HCT116 (cell line): Measurements from ENCODE around the gene BECN2.
"Not testable (repeated sequence)": the region's sequence is repeated elsewhere in the genome, so short reads cannot be mapped to it uniquely, and the experiment has no call there.

Experiments used
- CBX3 ChIP-seq: IDR thresholded peaks from 2 replicates; pipeline ENCODE4 v1.6.1; 2012; ENCODE audit warnings: low read depth
- CTCF ChIP-seq, 3 experiments: fragments of 200-600 bp in 1 of 3; sonication (generic) in 1 of 3; IDR thresholded peaks in 2 of 3; conservative IDR thresholded peaks in 1 of 3; 2 replicates each; pipeline ENCODE4 v1.5.1; 2012 to 2017; ENCODE audit warnings: low read depth in 2 of 3, low read length in 2 of 3, antibody characterized with exemption in 1 of 3, borderline replicate concordance in 1 of 3, control low read depth in 1 of 3, mild to moderate bottlenecking in 1 of 3, mixed read lengths in 1 of 3, mixed run types in 1 of 3, moderate library complexity in 1 of 3; ENCODE audit not compliant: insufficient read depth in 1 of 3
- EGR1 ChIP-seq: IDR thresholded peaks from 2 replicates; pipeline ENCODE4 v1.6.1; 2012; ENCODE audit warnings: low read depth
- EZH2phosphoT487 ChIP-seq: fragments of 200-600 bp; IDR thresholded peaks from 2 replicates; pipeline ENCODE4 v1.6.1; 2018; ENCODE audit warnings: antibody characterized with exemption, borderline replicate concordance
- POLR2A ChIP-seq: IDR thresholded peaks from 2 replicates; pipeline ENCODE4 v1.7.0; 2011; ENCODE audit warnings: borderline replicate concordance; ENCODE audit not compliant: insufficient read depth, insufficient read length; ENCODE audit errors: extremely low read depth
- POLR2AphosphoS5 ChIP-seq: IDR thresholded peaks from 2 replicates; pipeline ENCODE4 v1.6.1; 2011; ENCODE audit warnings: mild to moderate bottlenecking, low read depth, low read length, moderate library complexity
- REST ChIP-seq: IDR thresholded peaks from 2 replicates; pipeline ENCODE4 v1.6.1; 2012; ENCODE audit warnings: low read depth
- SRF ChIP-seq: IDR thresholded peaks from 2 replicates; pipeline ENCODE4 v1.6.1; 2012; ENCODE audit warnings: low read depth

- TF ChIP-seq CTCF (IDR thresholded peaks at IDR 0.05 in 2 of 3, conservative IDR thresholded peaks at IDR 0.05 in 1 of 3; ENCODE audit: borderline replicate concordance in 1 of 3, insufficient read depth in 1 of 3, low read depth in 2 of 3, low read length in 2 of 3); EZH2phosphoT487; EGR1; POLR2AphosphoS5; SRF; CBX3; REST; POLR2A: not testable (repeated sequence)
Measured at GRCh38 chr1:241988389-241988930, 30.9 kb downstream of the BECN2 start.
